HepG2 (cell line): Measurements from ENCODE around the gene SPPL3.

Source experiments
- BRF2 ChIP-seq: sonication (generic); formaldehyde crosslinking; IDR thresholded peaks from 2 replicates; pipeline ENCODE4 v1.8.1; 2022; ENCODE audit warnings: mild to moderate bottlenecking, missing genetic modification reagents
- GFI1 ChIP-seq: sonication (generic); formaldehyde crosslinking; IDR thresholded peaks from 2 replicates; pipeline ENCODE4 v1.5.0; 2020; ENCODE audit warnings: missing genetic modification reagents, mild to moderate bottlenecking, borderline replicate concordance
- HIVEP1 ChIP-seq: sonication (generic); formaldehyde crosslinking; IDR thresholded peaks from 2 replicates; pipeline ENCODE4 v1.4.0; 2020; ENCODE audit warnings: mild to moderate bottlenecking, missing genetic modification reagents
- MTERF4 ChIP-seq: sonication (generic); formaldehyde crosslinking; IDR thresholded peaks from 2 replicates; pipeline ENCODE4 v1.8.0; 2023; ENCODE audit warnings: mild to moderate bottlenecking, missing genetic modification reagents
- MYC ChIP-seq: sonication (generic); formaldehyde crosslinking; IDR thresholded peaks from 2 replicates; pipeline ENCODE4 v1.9.0; 2021; ENCODE audit warnings: missing genetic modification reagents, borderline replicate concordance
- ZNF274 ChIP-seq: sonication (generic); formaldehyde crosslinking; IDR thresholded peaks from 2 replicates; pipeline ENCODE4 v1.5.1; 2020; ENCODE audit warnings: mild to moderate bottlenecking, missing genetic modification reagents

GRCh38 chr12:120767071-120768024 lies 136.8 kb downstream of the SPPL3 start:
- TF ChIP-seq GFI1 (CRISPR knock-in tag), result no peak
- TF ChIP-seq MTERF4 (CRISPR knock-in tag), result no peak
- no peak for TF ChIP-seq ZNF274
- TF ChIP-seq MYC (CRISPR knock-in tag), result no peak
- no peak for TF ChIP-seq HIVEP1 (CRISPR knock-in tag)
- TF ChIP-seq BRF2, result no peak
